ENCODE measurements around the gene SRPRA.
A peak's percentile ranks its signal among the peaks of the same experiment; 100 is the strongest.

- TF ChIP-seq CTCF (IDR thresholded peaks at IDR 0.05 in 2 of 3, conservative IDR thresholded peaks at IDR 0.05 in 1 of 3; ENCODE audit: control insufficient read depth in 2 of 3, extremely low read depth in 1 of 3, insufficient read depth in 1 of 3, low read depth in 3 of 3, low read length in 3 of 3) (no peak), NBN (IDR thresholded peaks at IDR 0.05) (no peak), EP300 (IDR thresholded peaks at IDR 0.05; ENCODE audit: borderline replicate concordance in 1 of 2, control insufficient read depth in 1 of 2, low read depth in 2 of 2, low read length in 2 of 2) (no peak), NR2C2 (IDR thresholded peaks at IDR 0.05; ENCODE audit: borderline replicate concordance, control insufficient read depth, insufficient read length, low read depth) (no peak), LARP7 (IDR thresholded peaks at IDR 0.05) (no peak), NR2C1 (IDR thresholded peaks at IDR 0.05) (no peak), NRF1 (conservative IDR thresholded peaks at IDR 0.05; ENCODE audit: low read depth, low read length) (no peak), TAF1 (IDR thresholded peaks at IDR 0.05; ENCODE audit: borderline replicate concordance, low read depth, low read length) (no peak), KDM1A (IDR thresholded peaks at IDR 0.05; ENCODE audit: borderline replicate concordance) (no peak), POLR2A (IDR thresholded peaks at IDR 0.05; ENCODE audit: low read depth, low read length) (peak; percentile 70)
These were observed 6.5 kb downstream of the SRPRA start for GRCh38 chr11:126262216-126262615.

All from GM12878 (cell line).